GM18508 (cell line): ENCODE data around the gene COL6A2.
"Not testable (repeated sequence)": the region's sequence is repeated elsewhere in the genome, so short reads cannot be mapped to it uniquely, and the experiment has no call there.

Experiments used
- ATAC-seq: cut with Tn5 transposase; IDR thresholded peaks from one replicate; pipeline ENCODE4 v1.9.1; 2021; ENCODE audit warnings: moderate number of reproducible peaks; ENCODE audit not compliant: insufficient read depth, unreplicated experiment

The COL6A2 gene

GRCh38 chr21:46161633-46162592, 64.0 kb downstream of the COL6A2 start:
- ATAC-seq = no peak

DNA sequence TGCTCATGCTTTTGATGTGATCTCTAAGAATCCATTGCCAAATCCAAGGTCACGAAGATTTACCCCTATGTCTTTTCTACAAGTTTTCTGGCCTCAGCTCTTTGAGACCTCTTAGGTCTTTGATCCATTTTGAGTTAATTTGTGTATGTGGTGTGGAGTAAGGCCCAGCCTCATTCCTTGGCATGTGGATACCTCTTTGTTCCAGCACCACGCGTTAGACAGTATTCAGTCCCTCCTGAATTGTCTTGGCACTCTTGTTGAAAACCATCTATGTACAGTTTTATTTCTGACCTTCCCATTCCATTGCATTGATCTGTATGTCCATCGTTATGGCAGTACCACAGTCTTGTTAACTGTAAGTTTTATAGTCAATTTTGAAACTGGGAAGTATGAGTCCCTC, 65.5 kb downstream of the COL6A2 start:
- no peak for ATAC-seq

- ATAC-seq = no peak
These were observed 67.2 kb downstream of the COL6A2 start for GRCh38 chr21:46165098-46165497.

DNA sequence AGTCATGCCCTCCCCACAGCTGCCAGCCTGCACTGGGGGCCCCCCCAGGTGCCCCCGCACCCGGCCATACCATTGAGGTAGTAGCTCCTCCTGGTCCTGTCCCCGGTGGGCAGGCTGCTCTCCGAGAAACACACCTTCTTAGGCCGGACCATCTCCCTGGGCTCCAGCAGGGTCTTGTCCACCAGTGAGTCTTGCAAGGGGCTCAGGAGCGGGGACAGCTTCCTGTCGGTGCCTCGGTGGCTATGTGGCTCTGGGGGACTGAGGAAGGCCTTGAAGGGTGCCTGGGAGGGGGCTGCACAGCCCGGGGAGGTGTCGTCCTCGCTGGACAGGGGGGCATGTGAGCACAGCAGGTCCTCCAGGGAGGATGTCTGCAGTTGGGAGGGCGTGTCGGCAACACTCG, 70.3 kb downstream of the COL6A2 start:
- no peak for ATAC-seq

GRCh38 chr21:46168659-46169386, 70.9 kb downstream of the COL6A2 start:
- ATAC-seq = no peak

DNA sequence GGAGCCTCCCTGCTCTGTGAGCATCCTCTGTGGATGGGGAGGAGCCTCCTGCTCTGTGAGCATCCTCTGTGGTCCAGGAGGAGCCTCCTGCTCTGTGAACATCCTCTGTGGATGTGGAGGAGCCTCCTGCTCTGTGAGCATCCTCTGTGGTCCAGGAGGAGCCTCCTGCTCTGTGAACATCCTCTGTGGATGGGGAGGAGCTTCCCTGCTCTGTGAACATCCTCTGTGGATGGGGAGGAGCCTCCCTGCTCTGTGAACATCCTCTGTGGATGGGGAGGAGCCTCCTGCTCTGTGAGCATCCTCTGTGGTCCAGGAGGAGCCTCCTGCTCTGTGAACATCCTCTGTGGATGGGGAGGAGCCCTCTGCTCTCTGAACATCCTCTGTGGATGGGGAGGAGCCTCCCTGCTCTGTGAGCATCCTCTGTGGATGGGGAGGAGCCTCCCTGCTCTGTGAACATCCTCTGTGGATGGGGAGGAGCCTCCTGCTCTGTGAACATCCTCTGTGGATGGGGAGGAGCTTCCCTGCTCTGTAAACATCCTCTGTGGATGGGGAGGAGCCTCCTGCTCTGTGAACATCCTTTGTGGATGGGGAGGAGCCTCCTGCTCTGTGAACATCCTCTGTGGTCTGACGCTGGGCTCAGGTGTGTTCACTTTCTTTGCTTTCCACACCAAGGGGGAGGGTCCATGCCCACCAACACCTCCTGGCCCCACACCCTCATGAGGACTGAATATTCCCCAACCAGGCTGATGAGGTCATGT, 72.7 kb downstream of the COL6A2 start:
- ATAC-seq = not testable (repeated sequence)

DNA sequence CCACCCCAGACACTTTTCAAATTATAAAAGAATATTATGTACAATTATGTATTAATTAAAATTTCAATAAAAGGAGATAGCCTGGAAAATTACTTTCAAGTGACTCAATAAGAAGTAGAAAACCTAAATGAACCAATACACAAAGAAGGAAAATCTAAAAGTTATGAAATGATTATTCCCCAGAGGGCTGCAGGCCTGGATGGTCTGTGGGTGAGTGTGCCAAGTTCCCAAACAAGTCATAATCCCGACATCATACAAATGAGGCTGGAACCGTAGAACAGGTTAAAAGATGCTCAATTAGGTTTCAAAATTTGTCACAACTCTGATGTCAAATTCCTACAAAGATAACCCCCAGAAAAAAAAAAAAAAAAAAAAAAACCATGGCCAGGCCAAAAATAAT, 73.7 kb downstream of the COL6A2 start:
- ATAC-seq = no peak

GRCh38 chr21:46171996-46172862, 74.3 kb downstream of the COL6A2 start:
- ATAC-seq = no peak

- no peak for ATAC-seq
These were observed 75.1 kb downstream of the COL6A2 start for GRCh38 chr21:46172863-46173528.

DNA sequence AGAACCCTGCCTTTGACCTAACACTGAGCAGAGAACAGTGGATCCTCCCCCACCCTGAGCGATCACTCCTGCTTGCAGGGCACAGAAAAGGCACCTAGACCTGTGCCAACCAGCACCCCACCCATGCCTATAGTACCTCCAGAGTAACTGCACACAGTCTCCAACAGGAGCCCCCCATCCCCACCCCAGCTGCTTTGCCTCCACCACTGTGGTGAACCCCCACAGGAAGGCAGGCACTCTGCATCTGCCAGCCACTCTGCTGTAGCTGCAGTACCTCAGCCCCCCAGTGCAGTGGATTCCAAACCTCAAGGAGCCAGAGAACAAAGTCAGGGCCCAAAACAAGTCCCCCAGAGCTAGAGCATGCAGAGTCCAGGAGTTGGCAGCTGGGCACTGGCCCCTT, 75.7 kb downstream of the COL6A2 start:
- ATAC-seq = no peak

GRCh38 chr21:46176443-46177129, 78.7 kb downstream of the COL6A2 start:
- ATAC-seq = not testable (repeated sequence)

- no peak for ATAC-seq
These were observed 81.0 kb downstream of the COL6A2 start for GRCh38 chr21:46178961-46179360.
